ACC112 (cell line): ENCODE data around the gene PA2G4.
"Not testable (repeated sequence)": the region's sequence is repeated elsewhere in the genome, so short reads cannot be mapped to it uniquely, and the experiment has no call there.

Source experiments
- H2AFZ ChIP-seq: fragments of 200-600 bp; sonication (generic); one replicate; pipeline ENCODE4 v1.6.0; 2017; ENCODE audit warnings: antibody characterized with exemption, low read length; ENCODE audit not compliant: unreplicated experiment
- H3K27ac ChIP-seq: fragments of 200-600 bp; sonication (generic); 2 replicates; pipeline ENCODE4 v1.5.1; 2014; ENCODE audit warnings: low read depth, mild to moderate bottlenecking, antibody characterized with exemption, low read length, moderate library complexity
- H3K27me3 ChIP-seq: fragments of 200-600 bp; sonication (generic); 2 replicates; pipeline ENCODE4 v1.6.1; 2014; ENCODE audit warnings: mild to moderate bottlenecking, antibody characterized with exemption, low read length, moderate library complexity, mixed read lengths; ENCODE audit not compliant: insufficient read depth
- H3K36me3 ChIP-seq: fragments of 200-600 bp; sonication (generic); 2 replicates; pipeline ENCODE4 v1.6.1; 2016; ENCODE audit warnings: mild to moderate bottlenecking, antibody characterized with exemption, low read length, moderate library complexity, mixed read lengths; ENCODE audit not compliant: insufficient read depth
- H3K4me1 ChIP-seq: fragments of 200-600 bp; sonication (generic); one replicate; pipeline ENCODE4 v1.6.1; 2016; ENCODE audit warnings: low read length, mixed read lengths; ENCODE audit not compliant: insufficient read depth, unreplicated experiment, control insufficient read depth
- H3K4me3 ChIP-seq: fragments of 200-600 bp; sonication (generic); 2 replicates; pipeline ENCODE4 v1.5.1; 2014; ENCODE audit warnings: mild to moderate bottlenecking, low read depth, low read length
- H3K79me2 ChIP-seq: fragments of 200-600 bp; sonication (generic); one replicate; pipeline ENCODE4 v1.6.0; 2016; ENCODE audit warnings: low read length; ENCODE audit not compliant: control insufficient read depth, unreplicated experiment, insufficient read depth

Gene PA2G4

DNA sequence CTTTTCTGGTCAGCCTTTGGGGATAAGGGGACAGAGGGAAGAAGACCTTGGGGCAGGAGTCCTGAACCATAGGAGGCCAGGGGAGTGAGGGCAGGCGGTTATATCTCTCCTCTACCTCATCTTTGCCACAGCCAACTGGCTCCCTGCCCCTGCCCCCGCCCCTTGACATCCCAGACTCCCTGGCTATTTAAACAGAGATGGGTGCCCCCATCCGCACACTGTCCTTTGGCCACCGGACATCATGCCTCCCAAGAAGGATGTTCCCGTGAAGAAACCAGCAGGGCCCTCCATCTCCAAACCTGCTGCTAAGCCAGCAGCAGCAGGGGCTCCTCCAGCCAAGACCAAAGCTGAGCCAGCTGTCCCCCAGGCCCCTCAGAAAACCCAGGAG is 49.3 kb downstream of the PA2G4 start:
- Histone ChIP-seq H3K27me3 (no peaks in the 10 kb centered on the region), H3K27ac (no peak overlapping the region), H2AFZ (no peak overlapping the region), H3K4me3 (peak overlapping the region; percentile 83), H3K4me1 (peaks cover 25% of the 10 kb centered on the region), H3K36me3 (no peaks in the 10 kb centered on the region; the same call in 1 of the 2 replicates), H3K79me2 (peaks cover 7% of the 10 kb centered on the region)

GRCh38 chr12:56154246-56154771 is 50.0 kb downstream of the PA2G4 start:
- Histone ChIP-seq H3K27ac (no peak overlapping the region), H3K79me2 (peaks cover 14% of the 10 kb centered on the region), H3K27me3 (no peaks in the 10 kb centered on the region), H3K4me1 (peaks cover 25% of the 10 kb centered on the region), H2AFZ (no peak overlapping the region), H3K36me3 (peaks cover 2% of the 10 kb centered on the region; the same call in 1 of the 2 replicates), H3K4me3 (no peak overlapping the region)

- peaks cover 7% of the 10 kb centered on the region; the same call in 1 of the 2 replicates for H3K36me3 ChIP-seq
- H2AFZ ChIP-seq: no peak overlapping the region
- H3K79me2 ChIP-seq: peaks cover 19% of the 10 kb centered on the region
- no peaks in the 10 kb centered on the region for H3K27me3 ChIP-seq
- peaks cover 27% of the 10 kb centered on the region for H3K4me1 ChIP-seq
- no peak overlapping the region for H3K27ac ChIP-seq
- H3K4me3 ChIP-seq: no peak overlapping the region
Measured at GRCh38 chr12:56154818-56155217, 50.5 kb downstream of the PA2G4 start.

DNA sequence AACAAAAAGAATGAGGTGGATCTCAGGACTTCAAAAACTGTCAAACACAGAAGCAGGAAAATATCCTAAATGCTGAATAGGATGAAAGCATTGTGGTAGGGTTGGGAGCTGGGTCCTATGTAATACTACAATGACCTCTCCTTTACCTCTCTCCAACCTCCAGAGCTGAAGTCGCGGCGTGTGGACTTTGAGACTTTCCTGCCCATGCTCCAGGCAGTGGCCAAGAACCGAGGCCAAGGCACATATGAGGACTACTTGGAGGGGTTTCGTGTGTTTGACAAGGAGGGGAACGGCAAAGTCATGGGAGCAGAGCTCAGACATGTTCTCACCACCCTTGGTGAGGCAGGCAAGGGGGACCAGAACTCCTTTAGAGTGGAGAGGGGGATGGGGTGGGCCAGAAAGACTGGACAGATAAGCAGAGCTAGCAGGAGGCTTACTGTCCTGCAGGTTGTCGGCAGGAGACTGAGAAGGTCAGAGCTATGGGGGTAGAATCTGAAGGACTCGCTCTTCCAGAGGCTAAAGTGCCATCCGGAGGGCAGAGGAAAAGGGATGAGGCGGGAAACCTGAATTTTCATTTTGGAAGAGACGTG is 51.0 kb downstream of the PA2G4 start:
- Histone ChIP-seq H3K79me2 (peaks cover 24% of the 10 kb centered on the region), H3K36me3 (peaks cover 12% of the 10 kb centered on the region; the same call in 1 of the 2 replicates), H3K27me3 (no peaks in the 10 kb centered on the region), H3K4me3 (no peak overlapping the region), H3K4me1 (peaks cover 29% of the 10 kb centered on the region), H3K27ac (no peak overlapping the region), H2AFZ (no peak overlapping the region)

- peak overlapping the region; percentile 74 for H3K4me3 ChIP-seq
- not testable (repeated sequence) for H3K27me3 ChIP-seq, H2AFZ ChIP-seq
- peaks cover 35% of the 10 kb centered on the region for H3K79me2 ChIP-seq
- peaks cover 30% of the 10 kb centered on the region for H3K4me1 ChIP-seq
- H3K27ac ChIP-seq: peak overlapping the region; percentile 49
- H3K36me3 ChIP-seq: peaks cover 24% of the 10 kb centered on the region; the same call in 1 of the 2 replicates
Measured at GRCh38 chr12:56156464-56157200, 52.3 kb downstream of the PA2G4 start.

- Histone ChIP-seq H3K4me1 (peaks cover 32% of the 10 kb centered on the region), H3K4me3 (peak overlapping the region; percentile 74), H3K36me3 (peaks cover 30% of the 10 kb centered on the region; the same call in 1 of the 2 replicates), H3K27ac (peak overlapping the region; percentile 49), H3K27me3 (no peaks in the 10 kb centered on the region), H2AFZ (peak overlapping the region; percentile 57), H3K79me2 (peaks cover 33% of the 10 kb centered on the region)
Measured at GRCh38 chr12:56157201-56158028, 53.1 kb downstream of the PA2G4 start.

GRCh38 chr12:56158029-56158925 is 53.9 kb downstream of the PA2G4 start, which contains the start of gene MYL6:
Gene MYL6 (plus strand): TSS chr12:56158359. CDS start chr12:56158402, 43 bp downstream.
- H3K36me3 ChIP-seq: peaks cover 35% of the 10 kb centered on the region; the same call in 1 of the 2 replicates
- peak within 1 kb of the TSS; percentile 96 for H3K4me3 ChIP-seq
- H3K27me3 ChIP-seq: no peaks in the 10 kb centered on the region
- H3K27ac ChIP-seq: peak within 1 kb of the TSS; percentile 84
- H2AFZ ChIP-seq: peak within 1 kb of the TSS; percentile 57
- peaks cover 33% of the 10 kb centered on the region for H3K79me2 ChIP-seq
- H3K4me1 ChIP-seq: peaks cover 28% of the 10 kb centered on the region

GRCh38 chr12:56158926-56159461 is 54.6 kb downstream of the PA2G4 start:
- H3K36me3 ChIP-seq: peaks cover 42% of the 10 kb centered on the region; the same call in 1 of the 2 replicates
- H2AFZ ChIP-seq: no peak overlapping the region
- peaks cover 22% of the 10 kb centered on the region for H3K4me1 ChIP-seq
- peak overlapping the region; percentile 96 for H3K4me3 ChIP-seq
- H3K27me3 ChIP-seq: no peaks in the 10 kb centered on the region
- peak overlapping the region; percentile 84 for H3K27ac ChIP-seq
- peaks cover 33% of the 10 kb centered on the region for H3K79me2 ChIP-seq

GRCh38 chr12:56159482-56160192 is 55.3 kb downstream of the PA2G4 start:
- peak overlapping the region; percentile 84 for H3K27ac ChIP-seq
- peak overlapping the region; percentile 96 for H3K4me3 ChIP-seq
- H3K4me1 ChIP-seq: peaks cover 22% of the 10 kb centered on the region
- H3K79me2 ChIP-seq: peaks cover 33% of the 10 kb centered on the region
- no peaks in the 10 kb centered on the region for H3K27me3 ChIP-seq
- H3K36me3 ChIP-seq: peaks cover 45% of the 10 kb centered on the region; the same call in 1 of the 2 replicates
- H2AFZ ChIP-seq: no peak overlapping the region
